SU-DHL-6 (cell line): Measurements from ENCODE around the gene TWNK.

ENCODE experiments used
- H2AFZ ChIP-seq: fragments of 200-600 bp; sonication (generic); 2 replicates; pipeline ENCODE4 v1.6.1; 2014; ENCODE audit warnings: low read depth, mild to moderate bottlenecking, moderate library complexity, mixed read lengths, antibody characterized with exemption, low read length; ENCODE audit not compliant: severe bottlenecking
- H3F3A ChIP-seq: fragments of 200-600 bp; shearing (Covaris generic); 2 replicates; pipeline ENCODE4 v1.6.0; 2016; ENCODE audit warnings: antibody characterized with exemption, mild to moderate bottlenecking; ENCODE audit not compliant: insufficient read depth
- H3K27ac ChIP-seq: fragments of 200-600 bp; sonication (generic); 2 replicates; pipeline ENCODE4 v1.5.1; 2016; ENCODE audit warnings: low read depth, mild to moderate bottlenecking, low read length, moderate library complexity, mixed read lengths
- H3K27me3 ChIP-seq: fragments of 200-600 bp; sonication (generic), shearing (Covaris generic); 2 replicates; pipeline ENCODE4 v1.6.0; 2014; ENCODE audit warnings: mild to moderate bottlenecking, low read length
- H3K36me3 ChIP-seq: fragments of 200-600 bp; sonication (generic); 2 replicates; pipeline ENCODE4 v1.6.1; 2014; ENCODE audit warnings: mild to moderate bottlenecking, low read length, mixed read lengths
- H3K4me2 ChIP-seq: fragments of 300-600, 200-600 bp; shearing (Covaris generic), sonication (generic); 2 replicates; pipeline ENCODE4 v1.6.0; 2014; ENCODE audit warnings: low read length, low read depth, mild to moderate bottlenecking; ENCODE audit not compliant: poor library complexity, severe bottlenecking
- H3K4me3 ChIP-seq: fragments of 200-600 bp; sonication (generic); 2 replicates; pipeline ENCODE4 v1.5.1; 2014; ENCODE audit warnings: antibody characterized with exemption, low read length, mild to moderate bottlenecking, mixed read lengths; ENCODE audit not compliant: insufficient read depth, poor library complexity, severe bottlenecking
- H3K79me2 ChIP-seq: fragments of 200-600 bp; sonication (generic); 2 replicates; pipeline ENCODE4 v1.6.1; 2014; ENCODE audit warnings: mild to moderate bottlenecking, low read length, moderate library complexity; ENCODE audit not compliant: insufficient read depth
- H3K9ac ChIP-seq: fragments of 200-600 bp; sonication (generic); 2 replicates; pipeline ENCODE4 v1.7.0; 2014; ENCODE audit warnings: mild to moderate bottlenecking, low read length
- H3K9me2 ChIP-seq: fragments of 200-600 bp; sonication (generic); replicated peaks from 2 replicates; pipeline ENCODE4 v1.6.1; 2014; ENCODE audit warnings: low read length; ENCODE audit not compliant: insufficient read depth
- H3K9me3 ChIP-seq: fragments of 200-600 bp; sonication (generic); 2 replicates; pipeline ENCODE4 v1.6.1; 2014; ENCODE audit warnings: low read length, mixed read lengths; ENCODE audit not compliant: insufficient read depth
- H4K20me1 ChIP-seq: fragments of 200-600 bp; sonication (generic); 2 replicates; pipeline ENCODE4 v1.6.1; 2014; ENCODE audit warnings: low read depth, mild to moderate bottlenecking, antibody characterized with exemption, low read length, moderate library complexity, mixed read lengths
- EZH2phosphoT487 ChIP-seq: fragments of 200-600 bp; sonication (generic), shearing (Covaris generic); conservative IDR thresholded peaks from 2 replicates; pipeline ENCODE4 v1.6.1; 2018; ENCODE audit warnings: mild to moderate bottlenecking, antibody characterized with exemption, low read length, moderate library complexity, mixed read lengths
- TF ChIP-seq, protein P1 (sequence below): fragments of 200-600 bp; sonication (generic); IDR thresholded peaks from one replicate; pipeline ENCODE4 v1.5.1; 2017; ENCODE audit warnings: antibody characterized with exemption, mild to moderate bottlenecking, low read length, moderate library complexity; ENCODE audit not compliant: insufficient read depth, poor library complexity, severe bottlenecking

TWNK gene

DNA sequence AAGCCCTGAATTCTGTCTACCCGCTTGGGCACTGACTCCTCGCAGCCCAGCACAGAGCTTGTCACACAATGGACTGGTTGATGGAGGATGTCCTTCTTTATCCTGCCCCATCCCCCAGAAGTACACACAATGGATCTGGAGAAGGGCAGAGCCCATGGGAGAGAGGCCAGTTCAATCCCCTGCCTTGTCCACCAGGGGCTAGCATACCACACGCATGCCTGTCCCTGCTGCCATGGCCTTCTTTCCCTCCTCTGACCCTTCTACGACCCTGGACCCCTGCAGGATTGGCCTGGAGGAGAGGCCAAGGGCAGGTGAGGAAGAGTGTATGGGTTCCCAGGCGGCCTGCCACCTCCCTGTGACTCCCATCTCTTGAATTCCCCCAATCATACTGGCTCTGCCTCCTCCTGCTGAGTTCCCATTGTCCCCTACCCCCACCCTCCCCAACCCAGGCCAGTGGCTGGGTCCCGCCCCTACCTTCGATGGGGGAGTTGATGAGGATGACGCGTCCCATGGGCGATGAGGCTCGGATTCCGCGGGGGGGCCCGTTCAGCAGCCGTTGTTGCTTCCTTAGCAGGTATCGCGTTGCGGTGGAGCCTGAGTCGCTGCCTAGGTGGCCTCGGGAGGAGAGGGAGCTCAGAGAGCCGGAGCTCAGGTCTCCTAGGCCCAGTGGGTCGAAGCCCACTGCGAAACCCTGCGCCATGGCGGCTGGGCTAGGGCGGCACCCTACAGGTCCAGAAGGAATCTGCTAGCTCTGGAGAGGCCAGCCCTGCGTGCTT lies 42.4 kb downstream of the TWNK start:
- H3K9ac ChIP-seq, result no peak overlapping the region
- H3K9me2 ChIP-seq, result no peaks in the 10 kb centered on the region
- H3K9me3 ChIP-seq, result no peaks in the 10 kb centered on the region
- no peaks in the 10 kb centered on the region for H3K27me3 ChIP-seq
- no peaks in the 10 kb centered on the region for H3K36me3 ChIP-seq
- no peak overlapping the region for H3K27ac ChIP-seq
- H3F3A ChIP-seq, result no peaks in the 10 kb centered on the region
- no peak overlapping the region for H2AFZ ChIP-seq
- no peak overlapping the region for H3K4me3 ChIP-seq
- no peak for TF ChIP-seq EZH2phosphoT487
- TF ChIP-seq, protein P1, sequence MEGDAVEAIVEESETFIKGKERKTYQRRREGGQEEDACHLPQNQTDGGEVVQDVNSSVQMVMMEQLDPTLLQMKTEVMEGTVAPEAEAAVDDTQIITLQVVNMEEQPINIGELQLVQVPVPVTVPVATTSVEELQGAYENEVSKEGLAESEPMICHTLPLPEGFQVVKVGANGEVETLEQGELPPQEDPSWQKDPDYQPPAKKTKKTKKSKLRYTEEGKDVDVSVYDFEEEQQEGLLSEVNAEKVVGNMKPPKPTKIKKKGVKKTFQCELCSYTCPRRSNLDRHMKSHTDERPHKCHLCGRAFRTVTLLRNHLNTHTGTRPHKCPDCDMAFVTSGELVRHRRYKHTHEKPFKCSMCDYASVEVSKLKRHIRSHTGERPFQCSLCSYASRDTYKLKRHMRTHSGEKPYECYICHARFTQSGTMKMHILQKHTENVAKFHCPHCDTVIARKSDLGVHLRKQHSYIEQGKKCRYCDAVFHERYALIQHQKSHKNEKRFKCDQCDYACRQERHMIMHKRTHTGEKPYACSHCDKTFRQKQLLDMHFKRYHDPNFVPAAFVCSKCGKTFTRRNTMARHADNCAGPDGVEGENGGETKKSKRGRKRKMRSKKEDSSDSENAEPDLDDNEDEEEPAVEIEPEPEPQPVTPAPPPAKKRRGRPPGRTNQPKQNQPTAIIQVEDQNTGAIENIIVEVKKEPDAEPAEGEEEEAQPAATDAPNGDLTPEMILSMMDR, result no peak
- H4K20me1 ChIP-seq, result no peaks in the 10 kb centered on the region
- H3K79me2 ChIP-seq, result no peaks in the 10 kb centered on the region
- no peak overlapping the region for H3K4me2 ChIP-seq

DNA sequence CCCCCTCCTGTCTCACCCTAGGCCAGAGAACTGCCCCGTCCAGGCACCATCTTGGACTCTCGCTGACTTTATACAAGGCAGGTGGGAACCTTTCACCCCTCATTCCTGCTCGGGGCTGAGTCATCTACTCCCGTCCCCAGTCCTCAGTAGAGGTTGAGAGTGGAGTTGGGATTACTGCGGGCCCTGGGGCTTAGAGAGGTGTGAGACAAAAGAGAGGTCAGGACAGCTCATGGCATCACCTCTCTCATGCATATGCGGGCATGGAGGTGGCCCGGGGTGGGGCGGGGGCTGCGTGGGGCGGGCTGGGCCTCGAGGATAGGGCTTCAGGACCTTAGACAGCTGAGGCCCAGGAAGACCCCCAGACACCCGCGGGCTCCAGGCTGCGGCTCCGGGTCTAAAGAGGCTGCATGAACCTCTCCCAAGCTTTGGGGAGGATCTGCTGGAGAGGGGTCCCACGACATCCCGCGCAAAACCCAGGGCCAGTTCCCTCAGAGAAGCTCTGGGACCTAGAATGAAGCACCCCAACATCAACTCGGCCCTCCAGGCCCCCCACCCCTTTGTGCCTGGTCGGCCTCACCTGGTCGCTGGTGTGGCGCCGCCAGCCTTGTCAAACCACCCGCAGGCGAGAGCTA lies 43.3 kb downstream of the TWNK start:
- Histone ChIP-seq H3K27ac (no peak overlapping the region), H3K36me3 (no peaks in the 10 kb centered on the region), H3K9me3 (no peaks in the 10 kb centered on the region), H3K79me2 (no peaks in the 10 kb centered on the region), H2AFZ (peak overlapping the region; percentile 64), H3K9me2 (no peaks in the 10 kb centered on the region), H3K4me2 (peak overlapping the region; percentile 80), H3F3A (no peaks in the 10 kb centered on the region), H3K9ac (peak overlapping the region; percentile 52; the same call in 1 of the 2 replicates), H4K20me1 (no peaks in the 10 kb centered on the region), H3K4me3 (peak overlapping the region; percentile 41), H3K27me3 (no peaks in the 10 kb centered on the region)
- TF ChIP-seq EZH2phosphoT487, result no peak
- TF ChIP-seq, protein P1, result no peak

DNA sequence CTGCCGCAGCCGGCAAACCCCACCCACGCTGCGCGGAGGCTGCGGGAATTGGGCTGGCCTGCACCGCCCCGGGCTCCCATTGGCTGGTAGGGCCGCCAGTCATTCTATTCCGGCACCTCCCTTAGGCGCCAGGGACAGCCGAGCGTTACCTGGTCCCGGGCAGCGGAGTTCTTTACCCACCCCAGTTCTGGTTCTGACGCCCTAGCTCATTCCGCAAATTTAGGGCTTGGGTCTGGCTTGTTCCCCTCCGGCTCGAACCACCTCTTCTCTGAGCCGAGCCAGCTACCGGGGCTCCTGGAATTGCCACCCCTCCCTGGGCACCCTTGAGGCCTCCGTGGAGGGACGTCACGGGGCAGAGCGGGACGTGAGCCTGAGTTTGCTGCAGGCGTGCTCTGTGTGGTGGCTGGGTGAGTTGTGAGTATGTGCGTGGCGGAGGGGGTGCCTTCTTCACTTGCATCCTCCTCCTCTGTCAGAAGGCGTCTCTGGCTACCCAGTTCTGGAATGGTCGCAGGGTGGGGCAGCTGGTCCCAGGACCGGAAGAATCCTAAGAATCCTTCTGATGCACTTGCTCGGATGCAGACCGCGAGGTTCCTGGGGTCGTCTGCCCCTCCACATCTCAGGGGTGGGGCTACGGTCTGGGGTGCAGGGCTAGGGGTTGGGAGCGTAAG lies 43.9 kb downstream of the TWNK start, which contains the start of the genes PDZD7 and SFXN3:
Gene PDZD7, minus strand, starts transcription at position 2 of the 668 bp plus-strand sequence. CDS start 910 bp downstream, outside the sequence.
Gene SFXN3, plus strand, starts transcription at position 107 of the 668 bp plus-strand sequence. CDS start 3,461 bp downstream, outside the sequence.
- peak within 1 kb of the TSS; percentile 52 for H3K9ac ChIP-seq
- peak within 1 kb of the TSS; percentile 67 for H3K4me3 ChIP-seq
- no peaks in the 10 kb centered on the region for H3K9me2 ChIP-seq
- H3F3A ChIP-seq, result no peaks in the 10 kb centered on the region
- H3K36me3 ChIP-seq, result no peaks in the 10 kb centered on the region
- TF ChIP-seq, protein P1, result no peak
- TF ChIP-seq EZH2phosphoT487, result no peak
- H4K20me1 ChIP-seq, result no peaks in the 10 kb centered on the region
- H3K27ac ChIP-seq, result no peak within 1 kb of the TSS
- H3K4me2 ChIP-seq, result peak within 1 kb of the TSS; percentile 80
- H2AFZ ChIP-seq, result peak within 1 kb of the TSS; percentile 90
- H3K9me3 ChIP-seq, result no peaks in the 10 kb centered on the region
- no peaks in the 10 kb centered on the region for H3K27me3 ChIP-seq
- H3K79me2 ChIP-seq, result no peaks in the 10 kb centered on the region
